ENCODE measurements around the gene PPP6R2. TPM values are rescaled to one million over a fixed set of nuclear protein-coding genes. Genes with fewer than 3 reads are reported as not detected.

The PPP6R2 gene
- polyA plus RNA-seq, 3 donors = 9.1 to 74.5 (median 10.3) TPM

DNA sequence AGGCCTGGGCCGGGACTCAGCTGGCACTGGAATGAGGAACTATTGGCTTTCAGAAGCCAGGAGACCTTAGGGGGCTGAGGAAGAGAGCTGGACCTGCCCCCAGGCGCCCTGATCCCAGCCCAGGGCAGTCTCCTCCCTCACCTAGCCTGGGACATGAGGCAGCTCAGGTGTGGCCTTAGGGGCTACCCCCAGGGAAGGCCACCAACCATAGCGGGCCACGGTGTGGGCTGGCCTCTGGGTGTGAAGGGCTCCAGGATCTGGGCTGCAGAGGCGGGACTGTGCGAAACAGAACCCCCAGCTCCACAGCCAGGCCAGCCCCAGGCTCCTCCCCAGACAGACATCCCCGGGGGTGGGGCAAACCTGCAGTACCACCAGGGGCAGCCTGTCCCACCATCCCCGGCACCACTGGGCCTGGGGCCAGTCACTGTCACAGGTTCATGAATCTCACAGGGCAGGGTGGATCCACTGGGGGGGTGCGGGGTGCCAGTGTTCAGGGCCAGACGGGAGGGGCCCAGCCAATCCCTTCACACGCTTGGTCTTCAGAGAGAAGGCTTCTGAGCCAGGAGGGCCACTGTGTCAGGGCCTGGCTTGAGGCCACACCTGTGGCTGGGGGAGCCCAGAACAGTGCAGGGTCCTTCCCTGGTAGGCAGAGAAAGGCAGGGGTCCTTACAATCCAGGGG, 39.1 kb upstream of the PPP6R2 start:
- intact Hi-C loops (cut with micrococcal nuclease) = loop anchor here (1.0 to 10.0 kb wide), 4 partner anchors 13 to 339 kb away; partner anchors contain the start of genes DENND6B (in 1 of the 2), PIM3 (in 1 of the 2) and TYMP (in 1 of the 2)
- Histone ChIP-seq H3K27ac (ENCODE audit: low read depth in 1 of 2, low read length in 2 of 2) (peak overlapping the region; percentile 97 to 100), H3K36me3 (replicated peaks in 1 of 2; ENCODE audit: control insufficient read depth in 1 of 2, insufficient read depth in 2 of 2, low read length in 2 of 2) (peaks cover 7 to 14% of the 10 kb centered on the region in 2 donors), H3K27me3 (ENCODE audit: control insufficient read depth in 2 of 2, insufficient read depth in 2 of 2, low read length in 2 of 2) (no peaks in the 10 kb centered on the region), H2AFZ (ENCODE audit: insufficient read depth, low read depth, low read length, poor library complexity, severe bottlenecking) (no peak overlapping the region), H3K4me1 (ENCODE audit: control insufficient read depth in 1 of 2, insufficient read depth in 2 of 2, low read length in 2 of 2) (peaks cover 68 to 78% of the 10 kb centered on the region in 2 donors), H3K4me3 (replicated peaks in 1 of 3; ENCODE audit: low read depth in 2 of 3, low read length in 3 of 3) (peak overlapping the region; percentile 20 to 100 (median 43)), H4K20me1 (ENCODE audit: insufficient read depth, low read length) (peaks cover 78% of the 10 kb centered on the region), H3K9me3 (replicated peaks in 1 of 2; ENCODE audit: control insufficient read depth in 1 of 2, insufficient read depth in 1 of 2, low read length in 2 of 2) (no peaks in the 10 kb centered on the region), H3K9ac (ENCODE audit: insufficient read depth, low read length, poor library complexity, severe bottlenecking) (peak overlapping the region; percentile 94), H3K4me2 (replicated peaks; ENCODE audit: extremely low read depth, low read length, poor library complexity, severe bottlenecking) (peak overlapping the region; percentile 93), H3K79me2 (ENCODE audit: insufficient read depth, low read length) (peaks cover 81% of the 10 kb centered on the region)
- Mint-ChIP-seq H3K27me3 (ENCODE audit: low read depth in 3 of 3) (peaks cover 0 to 2% (median 1%) of the 10 kb centered on the region in 3 donors), H3K4me1 (peaks cover 52% of the 10 kb centered on the region), H3K36me3 (peaks cover 8 to 23% of the 10 kb centered on the region in 2 donors), H3K27ac (peak overlapping the region; percentile 99 to 100 (median 100)), H3K9me3 (peaks cover 0 to 2% (median 0%) of the 10 kb centered on the region in 7 donors), H3K4me3 (peak overlapping the region; percentile 96)
- DNase-seq = peak; percentile 84 to 96 (median 92)
- TF ChIP-seq, protein P1, sequence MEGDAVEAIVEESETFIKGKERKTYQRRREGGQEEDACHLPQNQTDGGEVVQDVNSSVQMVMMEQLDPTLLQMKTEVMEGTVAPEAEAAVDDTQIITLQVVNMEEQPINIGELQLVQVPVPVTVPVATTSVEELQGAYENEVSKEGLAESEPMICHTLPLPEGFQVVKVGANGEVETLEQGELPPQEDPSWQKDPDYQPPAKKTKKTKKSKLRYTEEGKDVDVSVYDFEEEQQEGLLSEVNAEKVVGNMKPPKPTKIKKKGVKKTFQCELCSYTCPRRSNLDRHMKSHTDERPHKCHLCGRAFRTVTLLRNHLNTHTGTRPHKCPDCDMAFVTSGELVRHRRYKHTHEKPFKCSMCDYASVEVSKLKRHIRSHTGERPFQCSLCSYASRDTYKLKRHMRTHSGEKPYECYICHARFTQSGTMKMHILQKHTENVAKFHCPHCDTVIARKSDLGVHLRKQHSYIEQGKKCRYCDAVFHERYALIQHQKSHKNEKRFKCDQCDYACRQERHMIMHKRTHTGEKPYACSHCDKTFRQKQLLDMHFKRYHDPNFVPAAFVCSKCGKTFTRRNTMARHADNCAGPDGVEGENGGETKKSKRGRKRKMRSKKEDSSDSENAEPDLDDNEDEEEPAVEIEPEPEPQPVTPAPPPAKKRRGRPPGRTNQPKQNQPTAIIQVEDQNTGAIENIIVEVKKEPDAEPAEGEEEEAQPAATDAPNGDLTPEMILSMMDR (IDR thresholded peaks at IDR 0.05) = no peak
- 0% methylated on average over 10 of the region's 11 CpGs for WGBS (ENCODE audit: insufficient coverage)

DNA sequence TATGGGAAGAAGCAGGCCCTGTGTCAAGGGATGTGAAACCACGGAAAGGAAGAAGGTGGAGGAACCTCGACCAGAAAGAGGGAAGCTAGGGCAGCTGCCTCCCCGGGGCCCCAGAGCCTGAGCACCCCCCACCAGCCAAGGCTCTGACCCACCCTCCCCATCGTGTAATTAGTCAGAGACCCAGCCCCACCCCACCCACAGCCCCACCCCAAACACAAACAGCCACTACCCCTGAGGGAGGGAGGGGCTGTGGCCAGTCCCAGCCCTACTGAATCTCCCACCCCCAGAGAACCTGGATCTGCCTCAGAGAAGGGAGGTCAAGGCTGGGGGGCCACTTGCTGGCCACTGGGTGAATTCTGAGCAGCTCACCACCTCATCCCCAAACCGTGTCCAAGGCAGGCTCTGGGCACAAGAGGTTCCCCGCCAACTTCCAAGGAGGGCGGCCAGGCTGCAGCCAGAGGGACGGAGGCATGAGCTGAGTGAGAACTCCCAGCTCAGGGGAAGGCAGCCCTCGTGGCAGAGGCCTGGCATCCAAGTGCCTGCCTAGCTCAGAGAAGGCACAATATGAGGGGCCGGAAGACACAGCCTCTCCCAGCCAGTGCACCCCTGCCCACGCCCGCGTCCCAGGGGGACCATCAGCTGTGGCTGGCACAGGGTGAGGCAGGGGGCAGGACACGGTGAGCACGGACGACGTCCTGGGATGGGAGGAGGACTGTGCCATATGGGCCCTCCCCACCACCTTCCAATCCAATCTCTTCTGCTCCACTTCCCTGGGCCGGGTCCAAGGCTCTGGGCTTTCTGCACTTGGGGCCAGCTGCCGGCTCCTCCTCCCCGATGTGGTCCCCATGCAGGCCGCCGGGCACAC, 38.4 kb upstream of the PPP6R2 start:
- Histone ChIP-seq H3K79me2 (ENCODE audit: insufficient read depth, low read length) (peaks cover 73% of the 10 kb centered on the region), H3K4me1 (ENCODE audit: control insufficient read depth in 1 of 2, insufficient read depth in 2 of 2, low read length in 2 of 2) (peaks cover 75 to 80% of the 10 kb centered on the region in 2 donors), H3K36me3 (replicated peaks in 1 of 2; ENCODE audit: control insufficient read depth in 1 of 2, insufficient read depth in 2 of 2, low read length in 2 of 2) (peaks cover 7 to 14% of the 10 kb centered on the region in 2 donors), H3K9me3 (replicated peaks in 1 of 2; ENCODE audit: control insufficient read depth in 1 of 2, insufficient read depth in 1 of 2, low read length in 2 of 2) (no peaks in the 10 kb centered on the region), H3K27ac (ENCODE audit: low read depth in 1 of 2, low read length in 2 of 2) (peak overlapping the region; percentile 97 to 100), H3K27me3 (ENCODE audit: control insufficient read depth in 2 of 2, insufficient read depth in 2 of 2, low read length in 2 of 2) (no peaks in the 10 kb centered on the region), H3K4me3 (replicated peaks in 1 of 3; ENCODE audit: low read depth in 2 of 3, low read length in 3 of 3) (peak overlapping the region; percentile 90 to 100 (median 92)), H2AFZ (ENCODE audit: insufficient read depth, low read depth, low read length, poor library complexity, severe bottlenecking) (no peak overlapping the region), H3K9ac (ENCODE audit: insufficient read depth, low read length, poor library complexity, severe bottlenecking) (peak overlapping the region; percentile 94), H3K4me2 (replicated peaks; ENCODE audit: extremely low read depth, low read length, poor library complexity, severe bottlenecking) (peak overlapping the region; percentile 93), H4K20me1 (ENCODE audit: insufficient read depth, low read length) (peaks cover 70% of the 10 kb centered on the region)
- TF ChIP-seq, protein P1 (IDR thresholded peaks at IDR 0.05) = no peak
- Mint-ChIP-seq H3K36me3 (peaks cover 8 to 23% of the 10 kb centered on the region in 2 donors), H3K9me3 (peaks cover 0 to 2% (median 0%) of the 10 kb centered on the region in 7 donors), H3K27me3 (ENCODE audit: low read depth in 3 of 3) (peaks cover 0 to 2% (median 1%) of the 10 kb centered on the region in 3 donors), H3K27ac (peak overlapping the region; percentile 99 to 100 (median 100)), H3K4me3 (peak overlapping the region; percentile 96), H3K4me1 (peaks cover 60% of the 10 kb centered on the region)
- 51% methylated on average over 15 of the region's 22 CpGs for WGBS (ENCODE audit: insufficient coverage)
- intact Hi-C loops (cut with micrococcal nuclease) = loop anchor here in 1 of 2 donors (5.0 to 10.0 kb wide), 2 partner anchors 228 to 340 kb away; partner anchors contain the start of genes PIM3 and TYMP
- peak; percentile 93 to 95 (median 94) for DNase-seq
